HG03175 (cell line): ENCODE results near the gene NR4A1.

Source experiments
- ATAC-seq: cut with Tn5 transposase; IDR thresholded peaks from one replicate; pipeline ENCODE4 v1.9.1; 2021; ENCODE audit warnings: mild to moderate bottlenecking, moderate library complexity; ENCODE audit not compliant: unreplicated experiment

NR4A1 gene

DNA sequence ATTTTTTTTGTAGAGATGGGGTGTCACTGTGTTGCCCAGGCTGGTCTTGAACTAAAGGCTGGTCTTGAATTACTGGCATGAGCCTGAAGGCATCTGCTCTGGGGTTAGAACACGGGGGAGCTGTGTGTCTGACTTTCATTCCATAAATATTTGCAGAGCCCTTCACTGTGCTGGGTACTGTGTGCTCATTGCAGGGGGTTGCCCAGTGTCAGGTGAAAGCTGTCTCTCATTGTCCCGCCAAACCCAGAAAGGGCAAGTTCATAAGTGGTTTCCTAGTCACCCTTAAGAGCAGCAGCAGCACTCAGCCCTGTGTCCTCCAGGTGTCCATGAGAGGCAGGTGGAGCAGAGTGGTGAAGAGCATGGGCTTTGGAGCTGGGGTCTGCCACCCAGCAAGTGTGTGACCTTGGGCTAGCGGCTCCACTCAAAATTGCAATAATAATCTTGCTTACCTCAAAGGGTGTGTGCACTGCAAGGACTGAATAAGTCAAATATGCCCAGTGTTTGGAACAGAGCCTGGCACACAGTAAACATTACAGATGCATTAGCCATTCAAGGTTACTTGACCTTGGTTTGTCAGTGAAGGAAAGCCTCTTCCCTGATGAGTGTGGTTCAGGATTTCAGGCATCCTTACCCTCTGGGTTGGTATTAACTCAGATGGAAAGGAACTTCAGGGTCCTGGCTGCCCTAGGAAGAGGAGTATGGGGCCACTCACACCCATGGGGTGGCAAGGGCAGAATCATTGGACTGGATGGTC lies 23.9 kb downstream of the NR4A1 start:
- ATAC-seq = no peak

DNA sequence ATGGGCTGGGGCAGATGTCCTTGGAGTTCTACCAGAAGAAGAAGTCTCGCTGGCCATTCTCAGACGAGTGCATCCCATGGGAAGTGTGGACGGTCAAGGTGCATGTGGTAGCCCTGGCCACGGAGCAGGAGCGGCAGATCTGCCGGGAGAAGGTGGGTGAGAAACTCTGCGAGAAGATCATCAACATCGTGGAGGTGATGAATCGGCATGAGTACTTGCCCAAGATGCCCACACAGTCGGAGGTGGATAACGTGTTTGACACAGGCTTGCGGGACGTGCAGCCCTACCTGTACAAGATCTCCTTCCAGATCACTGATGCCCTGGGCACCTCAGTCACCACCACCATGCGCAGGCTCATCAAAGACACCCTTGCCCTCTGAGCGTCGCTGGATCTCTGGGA lies 25.6 kb downstream of the NR4A1 start:
- no peak for ATAC-seq

DNA sequence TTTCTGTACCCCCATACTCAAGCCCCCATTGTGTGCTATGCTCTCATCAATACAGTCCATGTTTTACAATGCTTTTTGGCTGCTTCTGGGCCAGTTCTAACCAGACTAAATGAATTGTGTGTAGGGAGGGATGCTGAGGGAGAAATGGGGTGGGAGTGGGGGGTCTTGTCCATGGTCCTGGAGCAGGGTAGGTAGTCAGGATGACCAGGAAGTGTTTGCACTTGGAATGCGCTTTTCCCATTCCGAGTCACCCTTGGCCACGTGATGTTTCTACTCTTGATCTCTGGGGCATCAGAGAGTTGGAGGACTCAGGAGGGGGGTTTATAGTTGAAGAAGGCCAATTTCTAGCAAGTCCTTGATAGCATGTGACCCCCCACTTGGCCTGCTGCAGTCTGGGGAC lies 27.0 kb downstream of the NR4A1 start:
- ATAC-seq = no peak

DNA sequence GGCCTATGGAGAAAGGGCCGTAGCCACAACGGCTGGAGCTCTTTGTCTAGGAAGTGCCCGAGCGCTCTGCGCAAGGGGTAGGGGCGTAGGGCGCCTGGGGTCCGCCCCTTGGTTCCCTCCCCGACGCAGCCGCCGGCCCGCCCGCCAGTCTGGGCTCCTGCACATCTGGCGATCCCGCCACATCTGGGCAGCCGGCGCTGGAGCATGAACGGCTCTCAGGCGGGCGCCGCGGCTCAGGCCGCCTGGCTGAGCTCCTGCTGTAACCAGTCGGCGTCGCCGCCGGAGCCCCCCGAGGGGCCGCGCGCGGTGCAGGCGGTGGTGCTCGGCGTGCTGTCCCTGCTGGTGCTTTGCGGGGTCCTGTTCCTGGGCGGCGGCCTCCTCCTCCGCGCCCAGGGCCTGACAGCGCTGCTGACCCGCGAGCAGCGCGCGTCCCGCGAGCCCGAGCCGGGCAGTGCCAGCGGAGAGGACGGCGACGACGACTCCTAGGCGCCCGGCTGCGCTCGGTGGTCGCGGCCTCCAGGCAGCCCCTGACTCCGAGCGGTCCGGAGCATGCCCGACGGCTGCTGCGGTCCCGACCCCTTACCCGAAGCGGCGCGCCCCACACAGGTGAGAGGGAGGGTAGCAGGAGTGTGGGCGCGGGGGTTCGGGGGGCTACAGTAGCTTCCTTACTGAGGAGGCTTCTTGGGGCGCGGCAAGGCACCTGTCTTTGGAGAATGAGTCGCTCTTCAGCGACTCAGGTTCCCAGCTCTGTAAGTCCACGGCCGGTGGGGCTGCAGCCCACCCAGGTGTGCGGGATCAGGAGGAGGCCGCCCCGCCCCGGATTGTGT lies 28.5 kb downstream of the NR4A1 start, which contains the start of gene SMIM41:
Gene SMIM41 (plus strand): TSS at position 129 of the 827 bp plus-strand sequence. CDS start 76 bp downstream, at position 205.
- ATAC-seq = no peak

DNA sequence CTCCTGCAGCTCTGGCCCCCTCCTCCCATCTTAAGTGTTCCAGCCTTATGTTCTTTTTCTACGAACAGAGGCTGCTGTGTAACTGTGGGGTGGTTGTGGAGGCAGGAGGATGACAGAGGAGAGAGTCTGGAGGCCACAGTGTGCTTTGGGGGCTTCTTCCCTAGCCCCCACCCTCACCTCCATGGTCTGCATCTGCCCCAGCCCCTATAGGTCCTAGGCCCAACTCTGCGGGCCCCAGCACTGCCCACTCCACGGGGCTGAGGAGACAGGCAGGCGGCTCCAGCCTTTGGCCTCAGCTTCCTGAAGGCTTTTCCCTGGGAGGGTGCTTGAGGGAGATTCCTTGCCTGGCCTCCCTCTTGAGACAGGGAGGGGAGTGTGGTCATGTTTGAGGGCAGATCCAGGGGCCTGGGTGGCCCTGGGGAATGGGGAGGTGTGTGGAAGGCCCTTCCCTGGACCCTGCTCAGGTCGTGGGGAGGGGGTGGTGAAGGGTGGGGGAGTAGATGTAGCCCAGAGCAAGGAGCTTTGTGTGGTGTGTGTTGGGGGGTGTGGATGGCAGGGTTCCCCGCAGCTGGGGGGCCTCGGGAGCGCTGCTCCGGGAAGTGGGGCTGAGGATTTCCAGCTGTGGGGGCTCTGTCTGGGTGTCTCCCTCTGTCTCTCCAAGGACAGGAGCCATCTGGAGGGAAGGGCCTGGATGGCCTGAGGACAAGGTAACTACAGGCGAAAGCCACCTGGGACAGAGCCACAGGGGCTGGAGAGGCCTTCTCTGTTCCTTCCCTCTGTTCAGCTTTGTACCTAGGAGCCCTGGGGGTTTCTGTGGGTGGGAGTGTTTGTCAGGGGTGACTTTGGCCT lies 29.4 kb downstream of the NR4A1 start:
- no peak for ATAC-seq

DNA sequence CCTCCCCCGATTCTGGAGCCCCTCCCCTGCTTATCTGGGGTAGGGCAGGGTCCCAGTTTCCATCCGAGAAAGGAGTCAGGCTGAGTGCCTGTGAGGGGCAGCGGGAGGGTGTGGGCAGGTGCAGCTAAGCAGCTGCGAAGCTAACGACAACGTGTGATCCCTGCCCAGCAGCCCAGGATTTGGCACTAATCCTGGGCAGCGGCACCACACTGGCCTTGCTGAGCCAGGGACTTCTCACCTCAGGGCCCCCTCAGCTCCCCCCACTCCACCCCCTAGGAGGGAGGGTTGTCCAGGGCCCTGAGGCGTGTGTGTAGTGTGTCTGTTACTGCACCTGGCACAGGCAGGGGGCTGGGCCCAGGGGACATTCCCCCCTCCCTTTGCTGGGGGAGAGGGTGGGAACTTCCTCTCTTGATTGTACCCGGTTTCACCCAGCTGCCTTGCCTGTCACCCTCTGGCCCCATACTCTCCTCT lies 30.1 kb downstream of the NR4A1 start:
- peak; percentile 79 for ATAC-seq

DNA sequence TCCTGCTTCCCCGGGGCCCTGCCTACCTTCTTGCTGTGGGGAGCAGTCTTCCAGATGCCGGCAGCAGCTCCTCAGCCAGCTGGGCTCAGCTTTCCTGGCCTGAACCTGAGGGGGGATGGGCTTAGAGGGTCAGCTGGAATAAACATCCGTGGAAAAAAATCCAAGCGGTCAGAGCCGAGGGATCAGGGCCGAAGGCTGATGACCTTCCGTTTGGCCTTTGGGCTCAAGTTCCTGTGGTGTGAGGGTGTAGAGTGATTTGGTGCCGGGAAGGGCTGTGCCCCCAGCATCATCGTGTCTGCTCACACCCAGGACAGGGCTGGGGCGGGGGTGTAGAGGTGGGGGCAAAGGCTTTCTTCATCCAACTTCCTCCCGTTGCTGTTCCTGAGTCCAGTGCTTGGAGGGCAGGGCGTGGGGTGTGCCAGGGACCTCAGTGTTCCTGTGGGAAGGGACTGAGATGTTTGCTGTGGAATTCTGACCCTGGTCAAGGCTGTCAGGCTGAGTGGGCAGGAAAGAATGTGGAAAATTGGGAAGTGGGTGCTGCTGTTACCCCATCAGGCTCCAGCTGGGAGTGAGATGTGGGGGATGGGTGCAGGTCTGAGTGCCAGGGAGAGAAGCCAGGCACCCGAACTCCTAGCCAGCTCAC lies 30.9 kb downstream of the NR4A1 start:
- no peak for ATAC-seq

DNA sequence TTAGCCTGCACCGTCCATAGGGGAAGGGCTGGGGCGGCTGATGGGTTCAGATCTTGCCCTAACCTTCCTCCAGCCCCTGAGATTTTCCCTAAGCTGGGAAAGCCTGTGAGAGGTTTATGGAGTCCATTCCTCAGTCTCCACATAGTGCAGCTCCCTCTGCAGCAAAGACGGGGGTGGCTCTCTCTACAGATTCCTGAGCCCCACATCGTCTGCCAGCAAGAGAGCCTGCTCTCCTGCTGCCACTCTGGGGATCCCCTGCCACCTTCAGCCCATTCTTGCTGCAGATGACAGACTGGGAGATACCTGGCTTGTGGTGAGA lies 31.4 kb downstream of the NR4A1 start:
- no peak for ATAC-seq

DNA sequence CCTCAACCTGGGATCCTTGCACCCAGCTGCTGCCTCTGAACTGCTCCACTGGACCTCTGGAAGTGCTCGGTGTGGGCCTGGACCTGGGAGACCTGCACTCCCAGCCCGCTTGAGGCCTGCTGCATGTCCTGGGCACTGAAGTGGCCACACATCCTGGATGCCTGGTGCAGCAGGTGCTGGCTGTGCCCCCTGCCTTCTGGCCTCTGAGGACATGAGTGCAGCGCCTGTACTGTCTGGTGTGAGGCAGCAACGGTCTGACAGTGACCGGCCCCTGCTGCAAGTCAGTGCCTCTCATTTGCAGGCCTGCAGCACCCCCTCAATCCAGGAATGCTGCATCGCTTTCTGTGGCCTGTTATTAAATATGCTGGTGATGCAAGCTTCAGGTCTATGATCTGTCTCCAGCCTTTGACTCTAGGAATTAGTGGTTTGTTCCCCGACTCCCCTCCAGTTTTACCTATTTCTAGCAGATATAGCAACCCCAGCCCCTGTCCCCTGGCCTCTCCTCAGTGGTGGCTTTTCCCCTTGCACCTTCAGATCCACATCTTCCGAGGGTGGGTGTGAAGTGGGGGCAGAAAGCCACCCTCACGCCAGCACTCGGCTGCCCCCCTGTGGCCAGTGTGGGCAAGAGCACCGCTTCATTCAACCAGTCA lies 31.9 kb downstream of the NR4A1 start:
- ATAC-seq = no peak

DNA sequence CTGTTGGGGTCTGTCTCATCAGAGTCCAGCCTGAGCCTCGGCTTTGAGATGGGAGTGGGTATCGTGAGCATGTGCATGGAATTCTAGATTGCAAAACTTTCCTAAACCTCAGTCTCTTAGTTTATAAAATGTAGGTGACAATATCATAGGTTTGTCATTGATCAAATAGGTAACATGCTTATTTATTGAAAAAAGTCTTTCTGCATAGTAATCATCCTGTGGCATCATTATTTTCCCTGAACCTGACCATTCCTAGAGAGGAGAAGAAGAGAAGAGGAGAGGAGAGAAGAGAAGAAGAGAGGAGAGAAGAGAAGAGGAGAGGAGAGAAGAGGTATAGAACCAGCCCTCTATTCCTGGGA lies 32.4 kb downstream of the NR4A1 start:
- no peak for ATAC-seq

DNA sequence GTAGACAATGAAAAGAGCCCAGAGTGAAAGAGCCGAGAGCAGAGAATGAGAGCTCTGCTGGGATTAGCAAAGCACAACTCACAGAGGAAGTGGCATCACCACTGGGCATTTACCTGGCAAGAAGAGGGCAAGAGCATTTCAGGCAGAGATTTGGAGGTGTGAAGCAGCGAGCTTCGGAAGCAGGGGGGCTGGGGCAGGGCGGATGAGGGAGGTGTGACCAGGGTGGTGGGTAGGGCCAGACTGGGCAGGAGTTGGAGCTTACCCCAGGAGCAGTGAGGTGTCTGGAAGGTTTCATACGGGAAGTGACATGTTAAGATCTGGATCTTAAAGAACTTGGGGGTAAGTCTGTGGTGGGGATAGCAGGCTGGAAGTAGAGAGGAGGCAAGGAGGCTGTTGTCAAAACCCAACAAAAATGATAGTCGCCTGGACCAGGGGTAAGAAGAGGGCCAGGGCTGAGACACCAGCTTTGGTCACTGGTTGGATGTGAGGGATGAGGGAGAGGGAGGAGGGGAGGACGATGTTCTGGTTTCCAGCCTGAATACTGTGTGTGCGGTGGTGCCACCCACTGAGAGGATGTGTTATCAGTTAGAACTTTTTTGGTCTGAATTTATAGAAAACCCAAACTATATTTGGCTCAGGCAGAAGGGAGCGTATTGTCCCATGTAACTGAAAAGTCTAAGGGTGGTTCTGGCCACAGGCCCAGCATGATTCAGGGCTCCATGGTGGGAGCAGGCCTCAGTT lies 33.4 kb downstream of the NR4A1 start:
- no peak for ATAC-seq

DNA sequence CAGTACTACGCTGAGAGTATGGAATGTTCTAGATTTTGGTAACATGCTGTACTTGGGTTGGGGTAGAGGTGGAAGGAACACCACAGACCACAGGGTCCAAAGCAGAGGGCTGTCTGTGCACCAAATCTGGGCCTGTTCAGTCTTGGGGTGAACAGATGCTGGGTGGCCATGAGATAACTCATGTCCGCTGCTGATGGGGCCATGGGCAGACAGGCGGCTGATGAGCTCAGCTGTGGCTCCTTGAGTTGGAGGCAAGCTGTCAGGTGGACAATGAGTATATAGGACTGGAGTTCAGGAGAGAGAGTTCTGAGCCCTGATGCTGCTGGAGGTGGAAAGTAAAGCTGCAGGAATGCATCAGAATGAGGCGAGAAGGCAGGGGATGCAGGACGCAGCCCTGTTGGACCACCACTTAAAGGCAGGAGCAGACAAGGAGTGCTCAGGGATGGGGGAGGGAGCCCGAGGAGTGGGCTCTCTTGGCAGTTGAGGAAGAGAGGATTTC lies 34.5 kb downstream of the NR4A1 start:
- ATAC-seq = no peak

DNA sequence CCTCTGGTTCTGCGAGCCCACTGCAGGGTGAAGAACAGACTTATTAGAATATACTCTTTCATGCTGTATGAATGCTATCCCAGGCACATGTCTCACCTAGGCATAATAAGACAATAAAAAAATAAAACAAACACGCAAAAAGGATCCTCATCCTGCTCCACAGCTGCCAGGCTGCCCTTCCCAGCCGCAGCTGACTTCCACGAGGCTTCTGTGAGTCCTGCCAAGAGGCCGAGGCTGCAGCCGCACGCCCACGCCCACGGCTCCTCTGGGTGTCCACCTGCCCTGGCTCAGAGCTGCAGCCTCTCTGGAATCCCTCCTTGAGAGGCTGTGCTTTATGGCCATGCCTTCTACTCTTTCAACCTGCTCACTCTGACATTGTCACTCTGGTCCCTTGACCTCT lies 35.1 kb downstream of the NR4A1 start:
- no peak for ATAC-seq

DNA sequence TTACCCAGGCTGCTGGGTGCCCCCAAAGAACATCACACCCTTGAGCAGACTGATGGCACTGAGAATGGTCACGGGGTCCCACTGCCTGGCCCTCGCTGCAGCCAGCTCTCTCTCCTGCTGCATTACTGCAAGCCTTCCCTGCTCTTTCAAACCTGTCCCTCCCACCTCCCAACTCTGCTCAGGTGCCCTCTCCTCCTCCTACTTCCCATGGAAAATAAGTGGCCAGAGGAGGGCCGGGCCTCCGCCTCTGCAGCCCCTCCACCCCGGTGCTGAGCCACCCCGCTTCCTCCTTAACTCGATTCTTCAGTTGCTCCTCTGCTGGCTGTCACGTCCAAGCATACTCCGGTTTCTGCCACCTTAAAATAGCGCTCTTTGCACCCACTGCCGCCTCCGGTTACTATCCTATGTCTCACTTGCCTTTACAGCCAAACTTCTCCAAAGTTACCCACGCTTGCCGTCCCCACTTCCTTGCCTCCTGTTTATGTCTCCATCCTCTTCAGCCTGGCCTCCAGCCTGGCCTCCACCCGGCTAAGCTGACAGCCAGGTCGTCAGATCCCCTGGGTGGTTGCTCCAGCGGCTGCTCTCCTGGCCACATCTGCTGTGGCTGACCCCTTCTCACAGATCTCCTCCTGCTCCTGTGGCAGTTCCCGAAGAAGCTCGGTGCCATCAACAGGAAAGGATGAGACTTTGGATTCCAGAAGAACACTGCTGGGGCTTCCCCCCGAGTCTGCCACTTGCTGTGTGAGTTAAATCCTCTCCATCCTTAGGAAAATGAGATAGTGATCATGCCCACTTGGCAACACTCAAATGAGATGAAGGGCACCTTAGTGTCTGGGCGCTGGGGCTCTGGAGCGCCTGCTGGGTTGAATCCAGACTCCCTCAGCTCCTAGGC lies 35.9 kb downstream of the NR4A1 start:
- ATAC-seq = no peak

DNA sequence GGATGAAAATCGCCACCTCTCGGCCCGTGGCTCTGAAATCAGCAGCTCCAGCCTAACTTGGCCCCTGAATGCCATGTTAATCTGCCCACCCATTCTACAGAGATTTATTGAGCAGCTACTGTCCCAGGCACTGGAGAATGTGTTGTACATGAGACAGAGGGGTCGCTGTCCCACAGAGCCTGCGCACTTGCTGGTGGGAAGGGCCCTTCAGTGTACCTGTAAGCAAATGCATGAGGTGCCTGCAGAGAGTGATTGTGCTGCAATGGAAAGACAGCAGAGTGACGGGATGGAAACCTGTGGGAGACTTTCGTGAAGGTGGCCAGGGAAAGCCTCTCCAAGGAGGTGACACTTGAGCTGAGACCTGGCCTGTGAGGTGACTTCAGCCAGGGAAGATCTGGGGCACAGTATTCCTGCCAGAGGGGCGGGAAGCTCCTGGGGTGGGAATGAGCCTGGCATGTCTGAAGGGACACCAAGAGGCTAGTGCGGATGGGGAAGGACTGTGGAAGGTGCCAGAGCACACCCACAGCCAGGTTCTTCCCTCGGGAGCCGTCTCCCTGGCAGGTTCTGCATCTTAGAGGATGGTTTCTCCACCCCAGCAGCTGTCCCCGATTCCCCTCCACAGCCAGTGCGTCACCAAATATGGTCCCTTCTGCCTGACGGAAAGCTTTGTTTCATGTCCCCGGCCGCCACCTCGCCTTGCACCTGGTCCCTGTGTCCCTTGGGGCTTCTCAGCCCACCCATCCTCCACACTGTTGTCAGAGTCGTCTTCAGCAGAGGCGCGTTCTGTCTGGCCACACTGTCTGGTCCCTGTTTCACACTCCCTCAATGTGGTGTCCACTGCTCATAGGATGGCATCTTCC lies 36.9 kb downstream of the NR4A1 start:
- ATAC-seq = peak; percentile 72

DNA sequence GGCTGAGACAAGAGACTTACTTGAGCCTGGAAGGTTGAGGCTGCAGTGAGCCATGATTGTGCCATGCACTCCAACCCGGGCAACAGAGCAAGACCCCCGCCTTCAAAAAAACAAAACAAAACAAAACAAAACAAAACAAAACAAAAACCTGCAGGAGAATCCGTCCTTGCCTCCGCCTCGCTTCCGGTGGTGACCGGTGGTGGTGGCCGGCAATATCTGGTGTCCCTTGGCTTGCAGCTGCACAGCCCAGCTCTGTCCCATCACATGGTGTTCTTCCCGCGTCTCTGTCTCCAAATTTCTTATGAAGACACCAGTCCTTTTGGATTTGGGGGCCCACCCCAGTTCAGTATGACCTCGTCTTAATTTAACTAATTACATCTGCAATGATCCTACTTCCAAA lies 38.2 kb downstream of the NR4A1 start:
- ATAC-seq = no peak

DNA sequence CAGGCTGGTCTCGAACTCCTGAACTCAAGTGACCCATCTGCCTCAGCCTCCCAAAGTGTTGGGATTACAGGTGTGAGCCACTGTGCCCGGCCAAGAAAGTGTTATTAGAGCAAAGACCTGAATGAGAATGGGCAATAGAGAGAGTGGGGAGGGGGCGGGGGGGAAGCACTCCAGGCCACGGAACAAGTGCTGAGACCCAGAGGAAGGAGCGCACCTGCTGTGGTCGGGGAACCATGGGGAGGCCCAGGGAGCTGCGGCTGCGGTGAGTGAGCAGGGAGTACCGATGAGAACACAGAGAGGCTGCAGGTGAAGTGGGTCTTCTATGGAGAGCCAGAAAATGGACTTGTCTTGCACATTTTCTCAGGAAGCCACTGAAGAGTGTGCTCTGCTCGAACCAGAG lies 39.0 kb downstream of the NR4A1 start:
- ATAC-seq = no peak

DNA sequence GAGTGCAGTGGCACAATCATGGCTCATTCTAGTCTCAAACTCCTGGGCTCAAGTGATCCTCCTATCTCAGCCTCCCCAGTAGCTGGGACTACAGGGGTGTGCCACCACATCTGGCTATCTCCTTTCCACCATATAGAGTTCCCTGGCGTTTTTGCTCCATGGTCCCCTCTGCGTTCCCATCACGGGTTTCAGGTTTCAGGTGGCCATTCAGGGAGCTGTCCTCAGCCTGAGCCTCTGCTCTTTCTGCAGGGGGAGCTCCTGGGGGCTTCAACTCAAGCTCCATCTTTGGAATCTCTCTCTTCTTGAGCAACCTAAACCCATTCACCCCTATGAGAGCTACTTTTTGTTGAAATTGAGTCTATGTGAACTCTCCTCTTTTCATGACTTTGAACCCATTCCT lies 39.8 kb downstream of the NR4A1 start:
- no peak for ATAC-seq
